GM23338 (cell line): ENCODE measurements around the gene MEGF11. TPM values are rescaled to one million over a fixed set of nuclear protein-coding genes. Genes with fewer than 3 reads are reported as not detected.

Experiments
- ATAC-seq: fragments of 200-7000 bp; cut with Tn5 transposase; 3 replicates; pipeline ENCODE4 v1.9.1; 2020
- DNase-seq: peaks from one replicate; pipeline ENCODE4 v3.0.0-alpha.2; 2015; ENCODE audit warnings: low spot score
- H2AFZ ChIP-seq: fragments of 200-600 bp; sonication (generic); 2 replicates; pipeline ENCODE4 v1.8.0; 2016; ENCODE audit warnings: antibody characterized with exemption, mild to moderate bottlenecking, moderate library complexity
- H3F3A ChIP-seq: fragments of 200-600 bp; sonication (generic); replicated peaks from 2 replicates; pipeline ENCODE4 v1.8.0; 2017; ENCODE audit warnings: antibody characterized with exemption, mixed run types, low read depth
- H3K27ac ChIP-seq: fragments of 200-600 bp; sonication (generic); 2 replicates; pipeline ENCODE4 v1.6.1; 2016; ENCODE audit warnings: low read depth
- H3K27me3 ChIP-seq: fragments of 200-600 bp; sonication (generic); 2 replicates; pipeline ENCODE4 v1.8.0; 2016; ENCODE audit warnings: mild to moderate bottlenecking, mixed run types, moderate library complexity; ENCODE audit not compliant: insufficient read depth
- H3K36me3 ChIP-seq: fragments of 200-600 bp; sonication (generic); 2 replicates; pipeline ENCODE4 v1.8.0; 2016; ENCODE audit warnings: mild to moderate bottlenecking; ENCODE audit not compliant: insufficient read depth
- H3K4me1 ChIP-seq: fragments of 200-600 bp; sonication (generic); 2 replicates; pipeline ENCODE4 v1.8.0; 2016; ENCODE audit warnings: mild to moderate bottlenecking, moderate library complexity; ENCODE audit not compliant: insufficient read depth
- H3K4me2 ChIP-seq: fragments of 200-600 bp; sonication (generic); 2 replicates; pipeline ENCODE4 v1.7.1; 2017; ENCODE audit warnings: mixed run types
- H3K4me3 ChIP-seq: fragments of 200-600 bp; sonication (generic); 2 replicates; pipeline ENCODE4 v1.6.1; 2016; ENCODE audit warnings: mixed run types
- H3K79me2 ChIP-seq: fragments of 200-600 bp; sonication (generic); replicated peaks from 2 replicates; pipeline ENCODE4 v1.8.0; 2017; ENCODE audit warnings: mild to moderate bottlenecking; ENCODE audit not compliant: insufficient read depth
- H3K9me2 ChIP-seq: fragments of 200-600 bp; sonication (generic); 2 replicates; pipeline ENCODE4 v1.8.0; 2017; ENCODE audit not compliant: insufficient read depth
- H4K20me1 ChIP-seq: fragments of 200-600 bp; sonication (generic); replicated peaks from 2 replicates; pipeline ENCODE4 v1.8.0; 2017; ENCODE audit warnings: mild to moderate bottlenecking; ENCODE audit not compliant: insufficient read depth
- H3K27ac Mint-ChIP-seq: 2 replicates; pipeline ENCODE4 v1.8.0; 2020; ENCODE audit warnings: inconsistent platforms, mild to moderate bottlenecking, moderate library complexity, mixed read lengths
- H3K27me3 Mint-ChIP-seq: 3 replicates; pipeline ENCODE4 v1.8.0; 2022; ENCODE audit warnings: low read depth, mild to moderate bottlenecking, moderate library complexity, mixed read lengths, inconsistent platforms; ENCODE audit not compliant: insufficient read depth, poor library complexity
- H3K36me3 Mint-ChIP-seq: 3 replicates; pipeline ENCODE4 v1.8.0; 2021; ENCODE audit warnings: low read depth, mild to moderate bottlenecking, inconsistent platforms, moderate library complexity, mixed read lengths
- H3K4me1 Mint-ChIP-seq: 3 replicates; pipeline ENCODE4 v1.8.0; 2020; ENCODE audit warnings: mild to moderate bottlenecking, inconsistent platforms, mixed read lengths
- H3K4me3 Mint-ChIP-seq: 3 replicates; pipeline ENCODE4 v1.8.0; 2021; ENCODE audit warnings: moderate library complexity, mild to moderate bottlenecking, inconsistent platforms, mixed read lengths
- H3K9me3 Mint-ChIP-seq: 3 replicates; pipeline ENCODE4 v1.8.0; 2020; ENCODE audit warnings: moderate library complexity, mild to moderate bottlenecking, inconsistent platforms, mixed read lengths
- CREB1 ChIP-seq: fragments of 250-450 bp; sonication (Bioruptor Pico); IDR thresholded peaks from 2 replicates; pipeline ENCODE4 v1.5.0; 2020; ENCODE audit warnings: low read depth, mild to moderate bottlenecking, moderate library complexity
- EZH2 ChIP-seq: fragments of 200-600 bp; sonication (generic); IDR thresholded peaks from one replicate; pipeline ENCODE4 v1.8.0; 2017; ENCODE audit warnings: antibody characterized with exemption, mild to moderate bottlenecking, low read depth; ENCODE audit not compliant: unreplicated experiment
- EZH2phosphoT487 ChIP-seq: fragments of 200-600 bp; sonication (generic); IDR thresholded peaks from one replicate; pipeline ENCODE4 v1.8.1; 2018; ENCODE audit warnings: antibody characterized with exemption; ENCODE audit not compliant: unreplicated experiment
- JUNB ChIP-seq: IDR thresholded peaks from one replicate; pipeline ENCODE4 v1.6.1; 2016; ENCODE audit warnings: antibody characterized with exemption; ENCODE audit not compliant: unreplicated experiment
- NANOG ChIP-seq: IDR thresholded peaks from 2 replicates; pipeline ENCODE4 v1.6.1; 2016; ENCODE audit warnings: antibody characterized with exemption, borderline replicate concordance
- POLR2AphosphoS5 ChIP-seq: IDR thresholded peaks from 2 replicates; pipeline ENCODE4 v1.6.1; 2016; ENCODE audit warnings: antibody characterized with exemption, low read depth
- STAT1 ChIP-seq: IDR thresholded peaks from one replicate; pipeline ENCODE4 v1.6.1; 2016; ENCODE audit warnings: antibody characterized with exemption; ENCODE audit not compliant: unreplicated experiment
- ZNF114 ChIP-seq: fragments of 250-450 bp; sonication (Bioruptor Pico); IDR thresholded peaks from 2 replicates; pipeline ENCODE4 v1.5.0; 2020; ENCODE audit warnings: mild to moderate bottlenecking, moderate library complexity
- ZNF331 ChIP-seq: fragments of 250-450 bp; sonication (Bioruptor Pico); IDR thresholded peaks from 2 replicates; pipeline ENCODE4 v1.5.0; 2020; ENCODE audit warnings: low read depth, mild to moderate bottlenecking, moderate library complexity
- polyA plus RNA-seq: library from polyadenylated mRNA; unstranded; fragments of >200 nt; fragmentation: Nextera tagmentation; extraction: Ambion mirVana; gene quantifications from 2 replicates; pipeline ENCODE4 v1.2.1, GENCODE V29; 2016
- total RNA-seq: library from RNA; depleted of rRNA; stranded (reverse); fragments of >200 nt; shearing (Covaris generic); gene quantifications from 2 replicates; pipeline ENCODE4 v1.2.3, GENCODE V29; 2014
- TF ChIP-seq, protein P1 (sequence below): fragments of 250-450 bp; sonication (Bioruptor Pico); IDR thresholded peaks from 2 replicates; pipeline ENCODE4 v1.5.0; 2020; ENCODE audit warnings: mild to moderate bottlenecking, moderate library complexity
- TF ChIP-seq, protein P2 (sequence below): IDR thresholded peaks from 2 replicates; pipeline ENCODE4 v1.6.1; 2016; ENCODE audit warnings: antibody characterized with exemption
- TF ChIP-seq, protein P3 (sequence below): IDR thresholded peaks from one replicate; pipeline ENCODE4 v1.6.1; 2018; ENCODE audit warnings: antibody characterized with exemption; ENCODE audit not compliant: unreplicated experiment
- TF ChIP-seq, protein P4 (sequence below), 2 experiments: fragments of 200-600 bp in 1 of 2; sonication (generic) in 1 of 2; conservative IDR thresholded peaks; 2 replicates each; pipeline versions ENCODE4 v1.5.1 to v1.6.1; 2016 to 2017; ENCODE audit warnings: antibody characterized with exemption in 2 of 2, low read depth in 2 of 2, mild to moderate bottlenecking in 2 of 2, moderate library complexity in 1 of 2

MEGF11 gene
- total and polyA plus RNA-seq, 2 experiments from 2014 or later, result 1.3 to 1.9 TPM

DNA sequence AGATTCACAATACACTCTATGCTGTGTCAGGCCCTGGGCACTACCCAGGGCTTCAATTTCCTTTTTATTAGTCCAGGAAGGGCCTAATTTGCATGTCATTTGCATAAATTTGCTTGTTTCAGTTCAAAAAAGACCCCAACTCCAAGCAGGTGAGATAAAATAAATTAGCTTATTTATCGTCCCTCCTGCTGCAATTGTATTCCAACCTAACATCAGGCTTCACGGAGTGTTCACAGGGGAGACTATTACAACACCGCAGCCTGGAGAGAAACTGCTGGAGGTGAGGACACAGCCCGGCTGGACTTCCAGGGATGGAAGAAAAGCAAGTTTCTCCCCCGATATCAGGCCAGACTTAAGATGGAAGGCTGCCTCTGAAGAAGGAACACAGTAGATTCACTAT is 62.8 kb downstream of the MEGF11 start:
- no peaks in the 10 kb centered on the region for H3K27me3 ChIP-seq
- peaks cover 24% of the 10 kb centered on the region for H3K4me1 Mint-ChIP-seq
- no peaks in the 10 kb centered on the region for H3K36me3 Mint-ChIP-seq
- H3K4me3 ChIP-seq, result no peak overlapping the region
- H3K27ac Mint-ChIP-seq, result no peak overlapping the region
- DNase-seq (no peak), ATAC-seq (no peak)
- H3K27me3 Mint-ChIP-seq, result peaks cover 4% of the 10 kb centered on the region
- no peak overlapping the region for H3K27ac ChIP-seq
- H4K20me1 ChIP-seq, result no peaks in the 10 kb centered on the region
- no peaks in the 10 kb centered on the region for H3K36me3 ChIP-seq
- no peaks in the 10 kb centered on the region for H3F3A ChIP-seq
- H3K4me2 ChIP-seq, result no peak overlapping the region
- H3K9me3 Mint-ChIP-seq, result no peaks in the 10 kb centered on the region
- TF ChIP-seq ZNF331, result no peak
- no peak for TF ChIP-seq POLR2AphosphoS5
- no peak for TF ChIP-seq EZH2phosphoT487
- TF ChIP-seq, protein P1, sequence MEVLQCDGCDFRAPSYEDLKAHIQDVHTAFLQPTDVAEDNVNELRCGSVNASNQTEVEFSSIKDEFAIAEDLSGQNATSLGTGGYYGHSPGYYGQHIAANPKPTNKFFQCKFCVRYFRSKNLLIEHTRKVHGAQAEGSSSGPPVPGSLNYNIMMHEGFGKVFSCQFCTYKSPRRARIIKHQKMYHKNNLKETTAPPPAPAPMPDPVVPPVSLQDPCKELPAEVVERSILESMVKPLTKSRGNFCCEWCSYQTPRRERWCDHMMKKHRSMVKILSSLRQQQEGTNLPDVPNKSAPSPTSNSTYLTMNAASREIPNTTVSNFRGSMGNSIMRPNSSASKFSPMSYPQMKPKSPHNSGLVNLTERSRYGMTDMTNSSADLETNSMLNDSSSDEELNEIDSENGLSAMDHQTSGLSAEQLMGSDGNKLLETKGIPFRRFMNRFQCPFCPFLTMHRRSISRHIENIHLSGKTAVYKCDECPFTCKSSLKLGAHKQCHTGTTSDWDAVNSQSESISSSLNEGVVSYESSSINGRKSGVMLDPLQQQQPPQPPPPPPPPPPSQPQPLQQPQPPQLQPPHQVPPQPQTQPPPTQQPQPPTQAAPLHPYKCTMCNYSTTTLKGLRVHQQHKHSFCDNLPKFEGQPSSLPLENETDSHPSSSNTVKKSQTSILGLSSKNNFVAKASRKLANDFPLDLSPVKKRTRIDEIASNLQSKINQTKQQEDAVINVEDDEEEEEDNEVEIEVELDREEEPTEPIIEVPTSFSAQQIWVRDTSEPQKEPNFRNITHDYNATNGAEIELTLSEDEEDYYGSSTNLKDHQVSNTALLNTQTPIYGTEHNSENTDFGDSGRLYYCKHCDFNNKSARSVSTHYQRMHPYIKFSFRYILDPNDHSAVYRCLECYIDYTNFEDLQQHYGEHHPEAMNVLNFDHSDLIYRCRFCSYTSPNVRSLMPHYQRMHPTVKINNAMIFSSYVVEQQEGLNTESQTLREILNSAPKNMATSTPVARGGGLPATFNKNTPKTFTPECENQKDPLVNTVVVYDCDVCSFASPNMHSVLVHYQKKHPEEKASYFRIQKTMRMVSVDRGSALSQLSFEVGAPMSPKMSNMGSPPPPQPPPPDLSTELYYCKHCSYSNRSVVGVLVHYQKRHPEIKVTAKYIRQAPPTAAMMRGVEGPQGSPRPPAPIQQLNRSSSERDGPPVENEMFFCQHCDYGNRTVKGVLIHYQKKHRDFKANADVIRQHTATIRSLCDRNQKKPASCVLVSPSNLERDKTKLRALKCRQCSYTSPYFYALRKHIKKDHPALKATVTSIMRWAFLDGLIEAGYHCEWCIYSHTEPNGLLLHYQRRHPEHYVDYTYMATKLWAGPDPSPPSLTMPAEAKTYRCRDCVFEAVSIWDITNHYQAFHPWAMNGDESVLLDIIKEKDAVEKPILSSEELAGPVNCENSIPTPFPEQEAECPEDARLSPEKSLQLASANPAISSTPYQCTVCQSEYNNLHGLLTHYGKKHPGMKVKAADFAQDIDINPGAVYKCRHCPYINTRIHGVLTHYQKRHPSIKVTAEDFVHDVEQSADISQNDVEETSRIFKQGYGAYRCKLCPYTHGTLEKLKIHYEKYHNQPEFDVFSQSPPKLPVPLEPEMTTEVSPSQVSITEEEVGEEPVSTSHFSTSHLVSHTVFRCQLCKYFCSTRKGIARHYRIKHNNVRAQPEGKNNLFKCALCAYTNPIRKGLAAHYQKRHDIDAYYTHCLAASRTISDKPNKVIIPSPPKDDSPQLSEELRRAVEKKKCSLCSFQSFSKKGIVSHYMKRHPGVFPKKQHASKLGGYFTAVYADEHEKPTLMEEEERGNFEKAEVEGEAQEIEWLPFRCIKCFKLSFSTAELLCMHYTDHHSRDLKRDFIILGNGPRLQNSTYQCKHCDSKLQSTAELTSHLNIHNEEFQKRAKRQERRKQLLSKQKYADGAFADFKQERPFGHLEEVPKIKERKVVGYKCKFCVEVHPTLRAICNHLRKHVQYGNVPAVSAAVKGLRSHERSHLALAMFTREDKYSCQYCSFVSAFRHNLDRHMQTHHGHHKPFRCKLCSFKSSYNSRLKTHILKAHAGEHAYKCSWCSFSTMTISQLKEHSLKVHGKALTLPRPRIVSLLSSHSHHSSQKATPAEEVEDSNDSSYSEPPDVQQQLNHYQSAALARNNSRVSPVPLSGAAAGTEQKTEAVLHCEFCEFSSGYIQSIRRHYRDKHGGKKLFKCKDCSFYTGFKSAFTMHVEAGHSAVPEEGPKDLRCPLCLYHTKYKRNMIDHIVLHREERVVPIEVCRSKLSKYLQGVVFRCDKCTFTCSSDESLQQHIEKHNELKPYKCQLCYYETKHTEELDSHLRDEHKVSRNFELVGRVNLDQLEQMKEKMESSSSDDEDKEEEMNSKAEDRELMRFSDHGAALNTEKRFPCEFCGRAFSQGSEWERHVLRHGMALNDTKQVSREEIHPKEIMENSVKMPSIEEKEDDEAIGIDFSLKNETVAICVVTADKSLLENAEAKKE (CRISPR knock-in tag), result no peak
- TF ChIP-seq EZH2, result no peak
- TF ChIP-seq ZNF114 (CRISPR knock-in tag), result no peak
- TF ChIP-seq, protein P2, sequence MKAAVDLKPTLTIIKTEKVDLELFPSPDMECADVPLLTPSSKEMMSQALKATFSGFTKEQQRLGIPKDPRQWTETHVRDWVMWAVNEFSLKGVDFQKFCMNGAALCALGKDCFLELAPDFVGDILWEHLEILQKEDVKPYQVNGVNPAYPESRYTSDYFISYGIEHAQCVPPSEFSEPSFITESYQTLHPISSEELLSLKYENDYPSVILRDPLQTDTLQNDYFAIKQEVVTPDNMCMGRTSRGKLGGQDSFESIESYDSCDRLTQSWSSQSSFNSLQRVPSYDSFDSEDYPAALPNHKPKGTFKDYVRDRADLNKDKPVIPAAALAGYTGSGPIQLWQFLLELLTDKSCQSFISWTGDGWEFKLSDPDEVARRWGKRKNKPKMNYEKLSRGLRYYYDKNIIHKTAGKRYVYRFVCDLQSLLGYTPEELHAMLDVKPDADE, result no peak
- no peak for TF ChIP-seq CREB1 (CRISPR knock-in tag)
- TF ChIP-seq, protein P3, sequence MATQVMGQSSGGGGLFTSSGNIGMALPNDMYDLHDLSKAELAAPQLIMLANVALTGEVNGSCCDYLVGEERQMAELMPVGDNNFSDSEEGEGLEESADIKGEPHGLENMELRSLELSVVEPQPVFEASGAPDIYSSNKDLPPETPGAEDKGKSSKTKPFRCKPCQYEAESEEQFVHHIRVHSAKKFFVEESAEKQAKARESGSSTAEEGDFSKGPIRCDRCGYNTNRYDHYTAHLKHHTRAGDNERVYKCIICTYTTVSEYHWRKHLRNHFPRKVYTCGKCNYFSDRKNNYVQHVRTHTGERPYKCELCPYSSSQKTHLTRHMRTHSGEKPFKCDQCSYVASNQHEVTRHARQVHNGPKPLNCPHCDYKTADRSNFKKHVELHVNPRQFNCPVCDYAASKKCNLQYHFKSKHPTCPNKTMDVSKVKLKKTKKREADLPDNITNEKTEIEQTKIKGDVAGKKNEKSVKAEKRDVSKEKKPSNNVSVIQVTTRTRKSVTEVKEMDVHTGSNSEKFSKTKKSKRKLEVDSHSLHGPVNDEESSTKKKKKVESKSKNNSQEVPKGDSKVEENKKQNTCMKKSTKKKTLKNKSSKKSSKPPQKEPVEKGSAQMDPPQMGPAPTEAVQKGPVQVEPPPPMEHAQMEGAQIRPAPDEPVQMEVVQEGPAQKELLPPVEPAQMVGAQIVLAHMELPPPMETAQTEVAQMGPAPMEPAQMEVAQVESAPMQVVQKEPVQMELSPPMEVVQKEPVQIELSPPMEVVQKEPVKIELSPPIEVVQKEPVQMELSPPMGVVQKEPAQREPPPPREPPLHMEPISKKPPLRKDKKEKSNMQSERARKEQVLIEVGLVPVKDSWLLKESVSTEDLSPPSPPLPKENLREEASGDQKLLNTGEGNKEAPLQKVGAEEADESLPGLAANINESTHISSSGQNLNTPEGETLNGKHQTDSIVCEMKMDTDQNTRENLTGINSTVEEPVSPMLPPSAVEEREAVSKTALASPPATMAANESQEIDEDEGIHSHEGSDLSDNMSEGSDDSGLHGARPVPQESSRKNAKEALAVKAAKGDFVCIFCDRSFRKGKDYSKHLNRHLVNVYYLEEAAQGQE, result no peak
- no peak for TF ChIP-seq NANOG
- no peak for TF ChIP-seq JUNB
- no peak for TF ChIP-seq STAT1
- TF ChIP-seq, protein P4, sequence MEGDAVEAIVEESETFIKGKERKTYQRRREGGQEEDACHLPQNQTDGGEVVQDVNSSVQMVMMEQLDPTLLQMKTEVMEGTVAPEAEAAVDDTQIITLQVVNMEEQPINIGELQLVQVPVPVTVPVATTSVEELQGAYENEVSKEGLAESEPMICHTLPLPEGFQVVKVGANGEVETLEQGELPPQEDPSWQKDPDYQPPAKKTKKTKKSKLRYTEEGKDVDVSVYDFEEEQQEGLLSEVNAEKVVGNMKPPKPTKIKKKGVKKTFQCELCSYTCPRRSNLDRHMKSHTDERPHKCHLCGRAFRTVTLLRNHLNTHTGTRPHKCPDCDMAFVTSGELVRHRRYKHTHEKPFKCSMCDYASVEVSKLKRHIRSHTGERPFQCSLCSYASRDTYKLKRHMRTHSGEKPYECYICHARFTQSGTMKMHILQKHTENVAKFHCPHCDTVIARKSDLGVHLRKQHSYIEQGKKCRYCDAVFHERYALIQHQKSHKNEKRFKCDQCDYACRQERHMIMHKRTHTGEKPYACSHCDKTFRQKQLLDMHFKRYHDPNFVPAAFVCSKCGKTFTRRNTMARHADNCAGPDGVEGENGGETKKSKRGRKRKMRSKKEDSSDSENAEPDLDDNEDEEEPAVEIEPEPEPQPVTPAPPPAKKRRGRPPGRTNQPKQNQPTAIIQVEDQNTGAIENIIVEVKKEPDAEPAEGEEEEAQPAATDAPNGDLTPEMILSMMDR (conservative IDR thresholded peaks at IDR 0.05; ENCODE audit: low read depth in 2 of 2), result no peak
- no peaks in the 10 kb centered on the region for H3K9me2 ChIP-seq
- peak overlapping the region; percentile 61 for H2AFZ ChIP-seq
- no peaks in the 10 kb centered on the region for H3K79me2 ChIP-seq
- H3K4me1 ChIP-seq, result peaks cover 8% of the 10 kb centered on the region; the same call in 1 of the 2 replicates
- no peak overlapping the region for H3K4me3 Mint-ChIP-seq
